Tibial nerve (tissue), 3 donors: ENCODE measurements around the gene UMAD1.

Experiments
- POLR2A ChIP-seq, 2 donors: fragments of 450-650 bp; IDR thresholded peaks; one replicate each; pipeline ENCODE4 v1.6.1; 2017; ENCODE audit warnings: antibody characterized with exemption in 2 of 2, mild to moderate bottlenecking in 2 of 2, moderate library complexity in 2 of 2
- TF ChIP-seq, protein P1 (sequence below), 5 experiments: fragments of 200-600 bp in 3 of 5; fragments of 450-650 bp in 2 of 5; sonication (generic) in 3 of 5; IDR thresholded peaks; one replicate each; pipeline ENCODE4 v1.5.1; 2016 to 2019; ENCODE audit warnings: antibody characterized with exemption in 5 of 5, mild to moderate bottlenecking in 3 of 5, moderate library complexity in 2 of 5

DNA sequence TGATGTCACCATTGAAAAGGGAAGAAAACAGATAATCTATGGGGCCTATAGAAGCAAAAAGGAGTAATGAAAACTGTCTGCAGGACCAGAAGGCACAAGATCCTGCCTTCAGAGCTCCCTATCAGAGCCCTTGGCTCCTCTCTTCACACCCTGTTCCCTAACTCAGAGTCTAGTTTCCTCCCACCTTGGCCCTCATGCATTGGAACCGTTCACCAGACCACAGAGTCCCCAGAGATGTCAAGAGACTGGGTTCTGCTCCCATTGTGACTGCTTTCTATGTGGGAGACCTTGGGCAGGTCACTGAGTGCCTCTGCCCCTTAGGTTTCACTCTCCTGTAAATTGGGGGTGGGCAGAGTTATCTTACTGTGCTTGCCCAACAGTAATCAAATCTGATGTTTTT lies 158.0 kb downstream of the UMAD1 start:
- TF ChIP-seq, protein P1, sequence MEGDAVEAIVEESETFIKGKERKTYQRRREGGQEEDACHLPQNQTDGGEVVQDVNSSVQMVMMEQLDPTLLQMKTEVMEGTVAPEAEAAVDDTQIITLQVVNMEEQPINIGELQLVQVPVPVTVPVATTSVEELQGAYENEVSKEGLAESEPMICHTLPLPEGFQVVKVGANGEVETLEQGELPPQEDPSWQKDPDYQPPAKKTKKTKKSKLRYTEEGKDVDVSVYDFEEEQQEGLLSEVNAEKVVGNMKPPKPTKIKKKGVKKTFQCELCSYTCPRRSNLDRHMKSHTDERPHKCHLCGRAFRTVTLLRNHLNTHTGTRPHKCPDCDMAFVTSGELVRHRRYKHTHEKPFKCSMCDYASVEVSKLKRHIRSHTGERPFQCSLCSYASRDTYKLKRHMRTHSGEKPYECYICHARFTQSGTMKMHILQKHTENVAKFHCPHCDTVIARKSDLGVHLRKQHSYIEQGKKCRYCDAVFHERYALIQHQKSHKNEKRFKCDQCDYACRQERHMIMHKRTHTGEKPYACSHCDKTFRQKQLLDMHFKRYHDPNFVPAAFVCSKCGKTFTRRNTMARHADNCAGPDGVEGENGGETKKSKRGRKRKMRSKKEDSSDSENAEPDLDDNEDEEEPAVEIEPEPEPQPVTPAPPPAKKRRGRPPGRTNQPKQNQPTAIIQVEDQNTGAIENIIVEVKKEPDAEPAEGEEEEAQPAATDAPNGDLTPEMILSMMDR (IDR thresholded peaks at IDR 0.05): no peak
- no peak for TF ChIP-seq POLR2A (IDR thresholded peaks at IDR 0.05)
